HepG2 (cell line): ENCODE measurements around the gene ARHGAP30. TPM values are rescaled to one million over a fixed set of nuclear protein-coding genes. Genes with fewer than 3 reads are reported as not detected.

Experiments used
- CREM ChIP-seq, 2 experiments: sonication (generic) in 1 of 2; formaldehyde crosslinking in 1 of 2; IDR thresholded peaks; 2 replicates each; pipeline versions ENCODE4 v1.4.0 to v1.6.1; 2016 to 2020; ENCODE audit warnings: antibody characterized with exemption in 1 of 2, mild to moderate bottlenecking in 1 of 2, missing genetic modification reagents in 1 of 2
- GATAD1 ChIP-seq: IDR thresholded peaks from 2 replicates; pipeline ENCODE4 v1.6.1; 2016; ENCODE audit warnings: missing genetic modification reagents, missing compliant biosample characterization
- HOXA5 ChIP-seq: sonication (generic); formaldehyde crosslinking; IDR thresholded peaks from 2 replicates; pipeline ENCODE4 v1.4.0; 2020; ENCODE audit warnings: missing genetic modification reagents
- KDM1A ChIP-seq: IDR thresholded peaks from 2 replicates; pipeline ENCODE4 v1.6.1; 2016; ENCODE audit warnings: missing compliant biosample characterization
- KMT2A ChIP-seq: sonication (generic); formaldehyde crosslinking; IDR thresholded peaks from 2 replicates; pipeline ENCODE4 v1.4.0; 2020; ENCODE audit warnings: missing genetic modification reagents
- MTA1 ChIP-seq: sonication (generic); formaldehyde crosslinking; IDR thresholded peaks from 2 replicates; pipeline ENCODE4 v1.4.0; 2020; ENCODE audit warnings: missing genetic modification reagents, mild to moderate bottlenecking, borderline replicate concordance
- PHF21A ChIP-seq: sonication (generic); formaldehyde crosslinking; IDR thresholded peaks from 2 replicates; pipeline ENCODE4 v1.5.0; 2020; ENCODE audit warnings: mild to moderate bottlenecking, missing genetic modification reagents
- RELA ChIP-seq: sonication (generic); formaldehyde crosslinking; IDR thresholded peaks from 2 replicates; pipeline ENCODE4 v1.4.0; 2020; ENCODE audit warnings: missing genetic modification reagents
- SMAD9 ChIP-seq: sonication (generic); formaldehyde crosslinking; IDR thresholded peaks from 2 replicates; pipeline ENCODE4 v1.5.1; 2020; ENCODE audit warnings: mild to moderate bottlenecking, missing genetic modification reagents
- TEAD3 ChIP-seq: optimal IDR thresholded peaks from 2 replicates; pipeline ENCODE3; 2016; ENCODE audit warnings: borderline replicate concordance
- THRA ChIP-seq: sonication (generic); formaldehyde crosslinking; IDR thresholded peaks from 2 replicates; pipeline ENCODE4 v1.4.0; 2020; ENCODE audit warnings: missing genetic modification reagents, borderline replicate concordance
- U2AF1 ChIP-seq: fragments of 200-400 bp; formaldehyde crosslinking; optimal IDR thresholded peaks from 2 replicates; pipeline ENCODE3; 2017; ENCODE audit warnings: mild to moderate bottlenecking, low read depth, low read length
- WIZ ChIP-seq: sonication (generic); formaldehyde crosslinking; IDR thresholded peaks from 2 replicates; pipeline ENCODE4 v1.5.1; 2020; ENCODE audit warnings: mild to moderate bottlenecking, missing genetic modification reagents
- ZBED4 ChIP-seq: sonication (generic); formaldehyde crosslinking; IDR thresholded peaks from 2 replicates; pipeline ENCODE4 v1.4.0; 2020; ENCODE audit warnings: missing genetic modification reagents, borderline replicate concordance
- ZBTB20 ChIP-seq: sonication (generic); formaldehyde crosslinking; IDR thresholded peaks from 2 replicates; pipeline ENCODE4 v1.8.1; 2023; ENCODE audit warnings: missing genetic modification reagents, low read depth, mild to moderate bottlenecking, borderline replicate concordance
- ZNF12 ChIP-seq: sonication (generic); formaldehyde crosslinking; IDR thresholded peaks from 2 replicates; pipeline ENCODE4 v1.5.0; 2020; ENCODE audit warnings: missing genetic modification reagents
- ZNF547 ChIP-seq: sonication (generic); formaldehyde crosslinking; IDR thresholded peaks from 2 replicates; pipeline ENCODE4 v1.5.1; 2020; ENCODE audit warnings: mild to moderate bottlenecking, missing genetic modification reagents
- ZSCAN22 ChIP-seq: sonication (generic); formaldehyde crosslinking; IDR thresholded peaks from 2 replicates; pipeline ENCODE4 v1.4.0; 2020; ENCODE audit warnings: mild to moderate bottlenecking, missing genetic modification reagents
- polyA plus RNA-seq, 8 experiments: library from polyadenylated mRNA; depleted of rRNA in 3 of 8; stranded (reverse) in 7 of 8; unstranded in 1 of 8; fragments of >200 nt; fragmentation: Illumina TruSeq in 4 of 8; extraction: Trizol in 4 of 8; gene quantifications; 2 replicates each; pipeline versions ENCODE4 v1.2.1 to v1.2.3, GENCODE V29; 2011 to 2016; ENCODE audit warnings: low read depth in 4 of 8, missing spikeins in 1 of 8, mixed read lengths in 1 of 8; ENCODE audit not compliant: insufficient read depth in 1 of 8
- total RNA-seq, 5 experiments: library from RNA; depleted of rRNA; stranded (reverse); fragments of >200 nt; fragmentation: Illumina TruSeq; extraction: Trizol; gene quantifications; 2 replicates each; pipeline ENCODE4 v1.2.3, GENCODE V29; 2016; ENCODE audit warnings: low read depth in 1 of 5
- TF ChIP-seq, protein P1 (sequence below): sonication (generic); formaldehyde crosslinking; IDR thresholded peaks from 2 replicates; pipeline ENCODE4 v1.4.0; 2020; ENCODE audit warnings: missing genetic modification reagents
- TF ChIP-seq, protein P2 (sequence below): sonication (generic); formaldehyde crosslinking; IDR thresholded peaks from 2 replicates; pipeline ENCODE4 v1.5.0; 2020; ENCODE audit warnings: missing genetic modification reagents, mild to moderate bottlenecking, borderline replicate concordance

ARHGAP30 gene
- total and polyA plus RNA-seq, 2 of the 13 experiments (the other 11 are each of a cell fraction or from before 2014, with no cell fraction given) = 0.13 to 0.20 TPM

- TF ChIP-seq THRA (CRISPR knock-in tag) = no peak; the same call in 1 of the 2 replicates
- TF ChIP-seq SMAD9 (CRISPR knock-in tag) = no peak
- no peak for TF ChIP-seq ZNF547 (CRISPR knock-in tag)
- TF ChIP-seq HOXA5 (CRISPR knock-in tag) = peak; percentile 82
- peak; percentile 70 for TF ChIP-seq CREM (IDR thresholded peaks at IDR 0.05)
- peak; percentile 55; the same call in 1 of the 2 replicates for TF ChIP-seq CREM (CRISPR knock-in tag; IDR thresholded peaks at IDR 0.05)
- no peak for TF ChIP-seq KDM1A
- TF ChIP-seq, protein P1, sequence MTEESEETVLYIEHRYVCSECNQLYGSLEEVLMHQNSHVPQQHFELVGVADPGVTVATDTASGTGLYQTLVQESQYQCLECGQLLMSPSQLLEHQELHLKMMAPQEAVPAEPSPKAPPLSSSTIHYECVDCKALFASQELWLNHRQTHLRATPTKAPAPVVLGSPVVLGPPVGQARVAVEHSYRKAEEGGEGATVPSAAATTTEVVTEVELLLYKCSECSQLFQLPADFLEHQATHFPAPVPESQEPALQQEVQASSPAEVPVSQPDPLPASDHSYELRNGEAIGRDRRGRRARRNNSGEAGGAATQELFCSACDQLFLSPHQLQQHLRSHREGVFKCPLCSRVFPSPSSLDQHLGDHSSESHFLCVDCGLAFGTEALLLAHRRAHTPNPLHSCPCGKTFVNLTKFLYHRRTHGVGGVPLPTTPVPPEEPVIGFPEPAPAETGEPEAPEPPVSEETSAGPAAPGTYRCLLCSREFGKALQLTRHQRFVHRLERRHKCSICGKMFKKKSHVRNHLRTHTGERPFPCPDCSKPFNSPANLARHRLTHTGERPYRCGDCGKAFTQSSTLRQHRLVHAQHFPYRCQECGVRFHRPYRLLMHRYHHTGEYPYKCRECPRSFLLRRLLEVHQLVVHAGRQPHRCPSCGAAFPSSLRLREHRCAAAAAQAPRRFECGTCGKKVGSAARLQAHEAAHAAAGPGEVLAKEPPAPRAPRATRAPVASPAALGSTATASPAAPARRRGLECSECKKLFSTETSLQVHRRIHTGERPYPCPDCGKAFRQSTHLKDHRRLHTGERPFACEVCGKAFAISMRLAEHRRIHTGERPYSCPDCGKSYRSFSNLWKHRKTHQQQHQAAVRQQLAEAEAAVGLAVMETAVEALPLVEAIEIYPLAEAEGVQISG (CRISPR knock-in tag) = peak; percentile 90
- no peak for TF ChIP-seq RELA
- TF ChIP-seq WIZ (CRISPR knock-in tag) = no peak
- 0 out of 2 replicates have a peak, but pooled peaks have one; percentile 16 for TF ChIP-seq ZNF12
- TF ChIP-seq ZBTB20 (CRISPR knock-in tag) = peak; percentile 40; the same call in 1 of the 2 replicates
- TF ChIP-seq GATAD1 (CRISPR knock-in tag) = peak; percentile 92
- peak; percentile 77 for TF ChIP-seq KMT2A
- no peak for TF ChIP-seq ZBED4 (CRISPR knock-in tag)
- 0 out of 2 replicates have a peak, but pooled peaks have one; percentile 20 for TF ChIP-seq PHF21A (CRISPR knock-in tag)
- 0 out of 2 replicates have a peak, but pooled peaks have one; percentile 26 for TF ChIP-seq ZSCAN22 (CRISPR knock-in tag)
- TF ChIP-seq TEAD3 = peak; percentile 53
- no peak for TF ChIP-seq U2AF1
- TF ChIP-seq, protein P2, sequence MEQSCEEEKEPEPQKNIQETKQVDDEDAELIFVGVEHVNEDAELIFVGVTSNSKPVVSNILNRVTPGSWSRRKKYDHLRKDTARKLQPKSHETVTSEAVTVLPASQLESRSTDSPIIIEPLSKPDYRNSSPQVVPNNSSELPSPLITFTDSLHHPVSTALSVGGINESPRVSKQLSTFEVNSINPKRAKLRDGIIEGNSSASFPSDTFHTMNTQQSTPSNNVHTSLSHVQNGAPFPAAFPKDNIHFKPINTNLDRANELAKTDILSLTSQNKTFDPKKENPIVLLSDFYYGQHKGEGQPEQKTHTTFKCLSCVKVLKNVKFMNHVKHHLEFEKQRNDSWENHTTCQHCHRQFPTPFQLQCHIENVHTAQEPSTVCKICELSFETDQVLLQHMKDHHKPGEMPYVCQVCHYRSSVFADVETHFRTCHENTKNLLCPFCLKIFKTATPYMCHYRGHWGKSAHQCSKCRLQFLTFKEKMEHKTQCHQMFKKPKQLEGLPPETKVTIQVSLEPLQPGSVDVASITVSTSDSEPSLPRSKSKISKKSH (CRISPR knock-in tag) = peak; percentile 78
- TF ChIP-seq MTA1 (CRISPR knock-in tag) = no peak
These were observed 48.3 kb upstream of the ARHGAP30 start, which contains the start of the genes NIT1 and PFDN2 (continued) for GRCh38 chr1:161117759-161118581.
